NOMO-1 treated with DMSO at 0.1 percent for 48 hours (cell line): ENCODE data around the gene SPG21.

ENCODE experiments used
- DNase-seq: peaks from one replicate; lab custom pipeline; 2025; ENCODE audit not compliant: unreplicated experiment; lab: John Stamatoyannopoulos, UW

SPG21 gene

DNA sequence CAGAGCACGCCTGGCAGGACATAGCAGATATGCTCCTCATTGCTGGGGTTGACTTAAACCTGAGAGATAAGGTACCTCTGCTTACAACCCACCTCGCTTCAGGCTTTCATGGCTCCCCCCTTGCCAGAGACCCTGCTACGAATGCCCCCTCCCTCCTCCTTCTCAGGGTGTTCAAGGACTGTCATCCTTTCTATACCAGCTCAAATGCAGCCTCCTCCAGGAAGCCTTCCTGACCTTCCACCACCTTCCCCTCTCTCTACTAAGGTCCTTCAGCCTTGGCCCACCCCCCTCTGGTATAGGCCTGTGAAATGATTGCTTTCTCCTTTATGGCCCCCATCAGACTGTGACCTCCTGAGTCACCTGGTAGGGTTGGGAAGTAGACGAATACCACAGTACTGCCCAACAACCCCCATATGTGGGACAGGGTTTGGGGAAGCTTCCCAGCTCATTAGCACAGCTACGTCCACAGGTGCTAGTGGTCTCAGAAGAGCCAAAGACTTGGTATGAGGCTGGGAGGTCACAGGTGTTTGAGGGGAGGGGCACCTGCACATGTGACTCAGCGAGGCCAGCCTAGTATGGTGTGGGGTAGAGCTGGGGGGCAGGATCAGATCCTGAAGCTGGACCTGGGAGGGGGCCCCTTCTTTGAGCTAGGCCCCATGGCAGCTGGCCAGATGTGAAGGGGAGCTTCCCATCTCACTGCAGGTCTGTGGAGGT is 46.0 kb downstream of the SPG21 start:
- no peak for DNase-seq

DNA sequence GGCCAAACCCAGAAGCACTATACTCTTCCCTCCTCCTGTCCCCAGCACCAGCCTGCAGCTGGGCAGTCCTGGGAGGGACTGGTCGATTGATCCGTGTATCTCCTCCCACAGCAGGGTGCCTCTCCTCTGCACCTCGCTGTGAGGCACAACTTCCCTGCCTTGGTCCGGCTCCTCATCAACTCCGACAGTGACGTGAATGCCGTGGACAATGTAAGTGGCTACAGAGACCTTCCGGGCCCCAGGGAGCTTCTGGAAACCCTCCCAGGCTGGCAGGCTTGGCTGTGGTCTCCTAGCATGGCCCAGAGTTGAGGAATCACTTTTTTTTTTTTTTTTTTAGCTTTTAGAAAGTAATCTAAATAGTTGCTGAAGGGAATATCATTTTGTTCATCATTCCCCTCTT is 47.4 kb downstream of the SPG21 start:
- DNase-seq, result no peak

DNA sequence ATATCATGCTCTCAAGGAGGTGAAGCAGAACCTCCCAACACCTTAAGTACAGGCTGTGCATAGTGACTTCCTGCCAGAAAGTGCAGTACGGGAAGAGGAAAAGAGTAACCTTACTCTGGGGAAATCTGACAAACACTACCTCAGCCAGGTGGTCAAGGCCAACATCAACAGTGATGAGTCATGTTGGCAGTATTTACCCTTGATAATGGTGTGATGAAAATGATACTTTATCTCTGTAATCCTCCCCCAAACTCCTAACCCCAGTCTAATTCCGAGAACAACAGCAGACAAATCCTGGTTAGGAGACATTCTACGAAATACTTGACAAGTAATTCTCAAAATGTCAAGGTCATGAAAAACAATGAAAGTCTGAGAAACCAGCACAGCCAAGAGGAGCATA is 51.5 kb downstream of the SPG21 start:
- DNase-seq, result no peak

DNA sequence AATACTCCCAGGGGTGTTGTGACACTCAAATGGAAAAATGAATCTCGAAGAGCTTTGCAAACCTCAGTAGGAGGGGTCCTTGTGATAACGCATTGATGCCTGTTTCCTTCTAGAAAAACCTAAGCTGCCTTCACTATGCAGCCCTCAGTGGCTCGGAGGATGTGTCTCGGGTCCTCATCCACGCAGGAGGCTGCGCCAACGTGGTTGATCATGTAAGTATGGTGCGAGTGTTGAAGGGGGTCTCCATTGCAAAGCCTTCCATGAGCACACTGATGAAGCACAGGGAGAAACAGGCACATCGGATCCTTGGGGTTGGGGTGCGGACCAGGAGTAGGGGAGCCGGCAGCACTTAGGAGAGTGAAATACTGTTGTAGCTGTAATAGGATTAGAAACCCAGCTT is 55.7 kb downstream of the SPG21 start:
- no peak for DNase-seq

DNA sequence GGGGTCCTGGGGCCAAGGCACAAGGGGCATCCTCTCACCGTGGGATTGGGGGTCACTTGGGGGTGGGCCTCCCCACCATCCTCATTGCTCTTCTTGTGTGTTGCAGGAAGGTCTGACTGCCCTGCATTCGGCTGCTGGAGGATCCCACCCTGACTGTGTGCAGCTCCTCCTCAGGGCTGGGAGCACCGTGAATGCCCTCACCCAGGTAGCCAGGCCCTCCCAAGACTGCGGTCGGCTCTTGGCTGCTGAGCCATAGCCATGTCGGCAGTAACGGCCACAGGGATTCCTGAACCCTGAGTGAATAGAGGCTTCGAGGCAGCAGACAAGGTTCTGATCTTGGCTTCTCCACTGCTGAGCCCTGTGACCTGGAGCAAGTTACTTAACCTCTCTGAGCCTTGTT is 58.3 kb downstream of the SPG21 start:
- no peak for DNase-seq

DNA sequence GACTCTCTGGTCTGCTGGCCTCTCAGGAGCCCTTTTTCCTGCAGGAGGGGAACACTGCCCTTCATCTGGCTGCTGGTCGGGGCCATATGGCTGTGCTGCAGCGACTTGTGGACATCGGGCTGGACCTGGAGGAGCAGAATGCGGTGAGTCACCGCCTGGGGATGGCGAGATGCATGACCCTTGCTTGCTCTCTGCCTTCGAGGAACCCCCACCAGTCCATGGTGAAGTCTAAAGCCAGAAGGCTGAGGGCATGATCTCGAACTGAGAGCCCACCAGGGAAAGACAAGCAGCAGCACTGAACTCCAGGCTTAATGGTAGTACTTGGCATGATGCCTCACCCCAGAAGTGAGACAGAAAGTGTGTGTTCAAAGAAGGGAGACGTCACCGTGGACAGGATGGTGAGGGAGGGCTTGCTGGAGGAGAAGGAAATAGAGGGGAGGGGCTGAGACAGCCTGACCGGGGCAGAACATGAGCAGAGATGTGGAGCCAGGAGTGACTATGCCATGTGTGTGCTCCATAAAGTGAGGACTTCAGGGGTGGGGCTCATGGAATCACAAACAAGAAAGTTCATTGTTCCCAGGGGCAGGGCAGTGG is 58.8 kb downstream of the SPG21 start:
- no peak for DNase-seq

DNA sequence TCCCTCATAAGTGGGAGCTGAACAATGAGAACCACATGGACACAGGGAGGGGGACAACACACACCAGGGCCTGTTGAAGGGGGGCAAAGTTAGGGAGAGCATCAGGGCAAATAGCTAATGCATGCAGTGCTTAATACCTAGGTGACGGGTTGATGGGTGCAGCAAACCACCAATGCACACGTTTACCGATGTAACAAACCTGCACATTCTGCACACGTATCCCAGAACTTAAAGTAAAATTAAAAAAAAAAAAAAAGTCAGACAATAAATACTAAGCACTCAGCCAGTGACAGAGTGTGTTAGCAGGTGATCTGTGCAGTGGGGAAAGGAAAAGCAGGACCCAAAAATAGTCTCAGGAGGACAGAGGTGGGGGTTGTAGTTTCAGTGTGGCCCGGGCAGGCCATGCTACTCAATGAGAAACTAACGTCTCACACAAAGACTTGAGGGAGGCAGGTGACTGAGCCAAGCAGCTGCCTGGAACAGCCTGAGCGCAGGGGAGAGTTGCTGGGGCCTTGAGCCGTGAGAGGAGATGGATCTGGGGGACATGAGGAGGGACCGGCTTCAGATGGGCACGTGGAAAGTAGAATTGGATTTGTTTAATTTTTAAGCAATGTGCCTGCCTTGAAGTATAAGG is 59.6 kb downstream of the SPG21 start:
- DNase-seq, result no peak

DNA sequence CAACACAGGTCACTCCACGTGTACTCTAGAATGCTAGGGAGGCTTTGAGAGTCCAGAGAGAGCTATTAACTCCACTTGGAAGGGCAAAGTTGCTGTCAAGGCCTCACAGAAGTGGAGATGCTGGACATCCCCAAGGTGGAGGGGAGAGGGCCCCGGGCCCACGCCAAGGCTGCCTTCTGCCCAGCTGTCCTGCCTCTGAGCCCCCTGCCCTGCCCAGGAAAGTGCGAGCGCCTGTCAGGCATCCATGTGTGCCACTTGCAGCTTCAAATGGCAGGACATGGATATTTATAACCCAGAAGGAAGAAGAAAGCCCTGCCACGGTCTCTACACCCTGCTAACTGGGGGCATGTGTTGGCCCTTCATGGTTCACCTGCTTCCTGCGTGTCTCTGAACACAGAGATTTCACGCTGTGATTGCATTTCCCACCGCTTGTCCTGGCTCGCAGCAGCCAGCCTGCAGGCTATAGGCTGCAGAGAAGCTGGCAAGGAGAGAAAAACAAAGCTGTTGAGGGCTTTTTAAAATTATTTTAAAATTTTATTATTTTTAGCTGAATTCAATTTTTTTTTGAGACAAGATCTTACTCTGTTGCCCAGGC is 61.0 kb downstream of the SPG21 start:
- no peak for DNase-seq

DNA sequence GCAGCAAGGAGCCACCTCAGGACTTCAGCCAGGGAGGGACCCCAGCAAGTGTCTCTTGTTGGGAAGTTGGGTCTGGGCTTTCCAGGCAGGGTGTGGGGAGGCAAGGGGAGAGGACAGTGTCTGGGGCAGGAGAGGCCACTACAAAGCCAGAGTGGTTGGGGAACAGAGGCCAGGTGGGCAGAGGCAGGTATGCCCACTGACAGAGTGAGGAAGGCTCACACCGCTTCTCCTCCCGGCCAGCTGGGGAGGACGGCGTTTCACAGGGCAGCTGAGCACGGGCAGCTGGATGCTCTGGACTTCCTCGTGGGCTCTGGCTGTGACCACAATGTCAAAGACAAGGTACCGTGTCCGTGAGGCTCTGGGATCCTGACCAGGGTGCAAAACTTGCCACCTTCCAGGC is 63.1 kb downstream of the SPG21 start:
- DNase-seq, result no peak

DNA sequence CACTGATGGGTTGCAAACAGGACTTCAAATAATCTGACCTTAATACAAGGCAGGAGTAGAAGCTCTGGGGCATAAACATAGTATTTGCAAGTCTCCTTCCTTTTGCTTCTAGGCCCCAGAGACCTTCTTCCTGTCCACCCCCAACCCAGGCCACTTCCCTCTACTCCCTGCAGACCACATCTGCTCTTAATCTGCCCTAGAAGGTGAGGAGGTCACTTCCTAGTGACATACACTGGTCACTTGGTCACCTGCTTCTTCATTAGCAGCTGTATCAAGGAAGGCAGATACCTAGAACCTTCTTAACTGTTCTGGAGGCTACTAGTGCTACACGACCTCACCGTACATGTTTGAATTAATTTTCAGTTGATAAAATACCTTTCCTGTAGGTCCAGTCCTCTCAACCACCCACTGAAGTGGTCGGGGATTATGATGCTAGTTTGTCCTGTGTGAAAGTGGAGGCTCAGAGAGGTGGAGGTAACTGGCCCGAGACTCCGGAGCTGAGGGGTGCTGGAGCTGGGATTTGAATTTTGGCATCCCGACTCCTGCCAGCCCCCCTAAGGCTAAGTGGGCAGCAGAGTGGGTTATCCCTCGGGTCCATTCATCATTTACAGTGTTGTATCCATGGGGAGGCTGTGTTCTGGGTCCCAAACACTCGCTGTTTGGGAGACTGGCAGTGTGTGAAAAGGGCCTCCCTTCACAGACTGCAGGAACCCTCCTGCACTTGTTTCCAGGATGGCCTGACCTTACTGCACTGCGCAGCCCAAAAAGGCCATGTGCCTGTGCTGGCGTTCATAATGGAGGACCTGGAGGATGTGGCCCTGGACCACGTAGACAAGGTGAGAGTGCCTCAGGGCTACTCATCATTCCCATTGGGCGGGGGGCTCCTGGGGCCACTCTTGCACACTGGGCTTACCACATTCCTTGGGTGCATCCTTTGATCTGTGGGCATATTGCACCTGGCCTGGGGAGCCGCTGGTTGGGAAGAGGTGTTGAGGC is 64.1 kb downstream of the SPG21 start:
- DNase-seq, result no peak

DNA sequence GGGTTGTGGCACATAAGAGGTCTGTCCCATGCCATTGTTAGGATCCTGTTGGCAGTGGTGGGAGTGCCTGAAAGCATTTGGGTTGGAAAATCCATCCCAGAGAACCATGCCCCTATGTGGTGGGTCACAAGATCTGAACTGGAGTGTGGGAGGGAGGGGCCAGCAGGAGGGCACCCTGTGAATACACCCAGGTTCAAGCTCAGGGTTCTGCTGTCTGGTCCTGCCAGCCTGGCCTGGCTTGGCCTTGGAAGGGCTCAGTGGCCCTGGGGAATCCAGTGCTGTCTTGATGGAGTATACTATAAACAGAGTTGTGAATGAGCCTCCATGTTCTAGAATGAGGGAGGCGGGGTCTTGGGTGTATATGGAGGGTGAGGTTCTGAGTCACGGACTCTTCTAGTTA is 66.2 kb downstream of the SPG21 start:
- DNase-seq, result no peak

DNA sequence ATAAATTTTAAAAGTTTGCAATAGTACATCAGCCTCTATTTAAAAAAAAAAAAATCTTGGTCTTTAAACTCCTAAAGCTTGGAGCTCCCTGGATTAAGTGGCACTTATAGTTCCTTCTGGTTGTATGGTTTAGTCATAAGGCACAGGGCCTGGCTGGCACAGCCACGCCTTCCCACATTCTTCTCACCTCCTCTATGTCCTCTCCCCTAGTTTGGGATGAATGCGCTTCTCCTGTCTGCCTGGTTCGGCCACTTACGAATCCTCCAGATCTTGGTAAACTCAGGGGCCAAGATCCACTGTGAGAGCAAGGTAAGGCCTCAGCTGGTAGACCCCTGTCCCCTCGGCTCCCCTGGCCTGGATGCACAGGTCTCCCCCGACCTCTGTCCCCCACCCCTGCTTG is 68.0 kb downstream of the SPG21 start:
- no peak for DNase-seq

DNA sequence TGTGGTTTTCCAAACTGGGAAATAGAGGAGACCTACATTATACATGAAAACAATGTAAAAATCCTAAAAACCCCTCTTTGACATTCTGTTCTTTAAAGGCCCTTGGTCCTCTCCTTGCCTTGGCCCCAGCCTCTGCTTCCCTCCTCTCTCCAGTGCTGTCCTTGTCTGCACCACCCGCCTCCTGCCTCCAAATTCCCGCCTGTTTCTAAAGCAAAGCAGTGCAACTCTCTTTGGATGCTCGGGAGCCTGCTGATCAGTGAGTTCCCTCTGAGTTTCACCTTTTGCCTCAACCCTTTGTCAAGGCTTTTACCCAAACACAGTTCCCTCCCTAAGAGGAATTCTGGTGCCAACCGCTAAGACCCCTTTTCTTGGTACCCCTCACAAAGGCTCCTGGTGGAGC is 70.0 kb downstream of the SPG21 start:
- no peak for DNase-seq

DNA sequence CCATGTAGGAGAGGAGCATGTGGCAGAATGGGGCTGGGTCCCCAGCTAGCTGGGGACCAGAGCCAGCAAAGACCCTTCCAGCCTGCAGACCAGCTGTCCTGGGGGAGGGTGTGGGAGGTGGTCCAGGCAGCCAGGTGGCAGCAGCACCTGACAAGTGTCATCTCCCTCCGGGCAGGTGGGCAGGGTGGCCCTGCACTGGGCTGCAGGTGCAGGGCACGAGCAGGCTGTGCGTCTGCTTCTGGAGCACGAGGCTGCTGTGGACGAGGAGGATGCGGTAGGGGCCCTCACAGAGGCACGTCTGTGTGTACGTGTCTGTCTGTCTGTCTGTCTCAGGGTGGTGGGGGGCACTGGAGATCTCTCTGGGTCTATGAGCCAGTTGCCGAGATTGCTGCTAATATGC is 72.5 kb downstream of the SPG21 start:
- DNase-seq, result no peak

DNA sequence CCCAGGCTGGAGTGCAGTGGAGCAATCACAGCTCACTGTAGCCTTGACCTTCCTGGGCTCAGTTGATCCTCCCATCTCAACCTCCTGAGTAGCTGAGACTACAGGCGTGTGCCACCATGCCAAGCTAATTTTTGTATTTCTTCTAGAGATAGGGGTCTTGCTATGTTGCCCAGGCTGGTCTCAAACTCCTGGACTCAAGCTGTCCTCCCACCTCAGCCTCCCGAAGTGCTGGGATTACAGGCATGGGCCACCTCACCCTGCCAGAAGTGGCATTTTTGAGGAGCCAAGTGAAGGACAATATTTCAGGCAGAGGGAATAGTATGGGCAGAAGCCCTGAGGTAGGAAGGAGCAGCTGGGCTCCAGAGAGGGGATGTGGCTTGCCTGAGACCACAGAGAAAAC is 73.3 kb downstream of the SPG21 start:
- DNase-seq, result no peak

DNA sequence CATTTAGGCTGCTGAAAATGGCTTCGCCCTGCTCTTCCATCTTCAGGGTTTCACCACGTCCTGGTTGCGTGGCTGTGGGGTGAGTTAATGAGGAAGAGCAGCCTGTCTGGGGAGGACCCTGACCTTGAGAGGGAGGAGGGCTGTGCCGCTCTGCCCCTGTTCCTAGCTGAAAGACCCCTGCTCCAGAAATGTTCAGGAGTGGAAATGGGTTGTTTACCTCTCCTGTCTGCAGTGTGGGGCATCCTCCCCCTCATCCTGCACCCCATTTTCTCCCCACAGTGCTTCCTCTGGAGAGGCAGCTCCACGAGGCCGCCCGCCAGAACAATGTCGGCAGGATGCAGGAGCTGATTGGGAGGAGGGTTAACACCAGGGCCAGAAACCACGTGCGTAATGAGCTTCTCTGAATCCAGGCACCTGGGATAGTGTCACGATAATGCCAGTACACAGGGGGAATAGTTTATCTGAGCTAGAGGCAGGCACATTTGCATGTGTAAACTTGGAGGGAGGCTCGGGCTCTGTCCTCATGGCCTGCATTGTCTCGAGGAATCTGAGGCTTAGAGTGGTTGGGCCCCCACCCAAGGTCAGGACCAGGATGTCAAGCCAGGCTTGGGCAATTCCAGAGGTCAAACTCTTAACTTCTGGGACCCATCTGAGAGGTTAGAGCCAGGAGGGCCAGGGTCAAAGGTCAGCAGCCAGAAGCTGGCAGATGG is 74.0 kb downstream of the SPG21 start:
- no peak for DNase-seq
